ENCODE results near the gene UHRF2. TPM values are rescaled to one million over a fixed set of nuclear protein-coding genes. Genes with fewer than 3 reads are reported as not detected.

The UHRF2 gene
- total and polyA plus RNA-seq, 2 donors from 2014 or later, result 14.2 to 45.1 TPM

GRCh38 chr9:6408320-6408719 is 4.7 kb upstream of the UHRF2 start:
- DNase-seq, result no peak
- Histone ChIP-seq H3K4me3 (ENCODE audit: low read length in 3 of 3) (no peak overlapping the region), H3K4me1 (ENCODE audit: control insufficient read depth in 2 of 3, insufficient read depth in 2 of 3, low read depth in 1 of 3, low read length in 3 of 3) (no peaks in the 10 kb centered on the region), H3K9ac (ENCODE audit: low read length in 3 of 3) (no peak overlapping the region), H3K27ac (ENCODE audit: low read depth in 2 of 2, low read length in 2 of 2) (no peak overlapping the region), H3K9me3 (ENCODE audit: control insufficient read depth in 2 of 3, insufficient read depth in 1 of 3, low read length in 3 of 3) (no peaks in the 10 kb centered on the region), H3K27me3 (ENCODE audit: control insufficient read depth, insufficient read depth, low read length) (no peaks in the 10 kb centered on the region), H3K36me3 (ENCODE audit: control insufficient read depth in 2 of 3, insufficient read depth in 3 of 3, low read length in 3 of 3) (no peaks in the 10 kb centered on the region)
- TF ChIP-seq, protein P1, sequence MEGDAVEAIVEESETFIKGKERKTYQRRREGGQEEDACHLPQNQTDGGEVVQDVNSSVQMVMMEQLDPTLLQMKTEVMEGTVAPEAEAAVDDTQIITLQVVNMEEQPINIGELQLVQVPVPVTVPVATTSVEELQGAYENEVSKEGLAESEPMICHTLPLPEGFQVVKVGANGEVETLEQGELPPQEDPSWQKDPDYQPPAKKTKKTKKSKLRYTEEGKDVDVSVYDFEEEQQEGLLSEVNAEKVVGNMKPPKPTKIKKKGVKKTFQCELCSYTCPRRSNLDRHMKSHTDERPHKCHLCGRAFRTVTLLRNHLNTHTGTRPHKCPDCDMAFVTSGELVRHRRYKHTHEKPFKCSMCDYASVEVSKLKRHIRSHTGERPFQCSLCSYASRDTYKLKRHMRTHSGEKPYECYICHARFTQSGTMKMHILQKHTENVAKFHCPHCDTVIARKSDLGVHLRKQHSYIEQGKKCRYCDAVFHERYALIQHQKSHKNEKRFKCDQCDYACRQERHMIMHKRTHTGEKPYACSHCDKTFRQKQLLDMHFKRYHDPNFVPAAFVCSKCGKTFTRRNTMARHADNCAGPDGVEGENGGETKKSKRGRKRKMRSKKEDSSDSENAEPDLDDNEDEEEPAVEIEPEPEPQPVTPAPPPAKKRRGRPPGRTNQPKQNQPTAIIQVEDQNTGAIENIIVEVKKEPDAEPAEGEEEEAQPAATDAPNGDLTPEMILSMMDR (IDR thresholded peaks at IDR 0.05; ENCODE audit: borderline replicate concordance, extremely low read depth, insufficient read depth), result no peak
- no peak for FAIRE-seq
- intact Hi-C loops (cut with DNase I), result no loop called here

DNA sequence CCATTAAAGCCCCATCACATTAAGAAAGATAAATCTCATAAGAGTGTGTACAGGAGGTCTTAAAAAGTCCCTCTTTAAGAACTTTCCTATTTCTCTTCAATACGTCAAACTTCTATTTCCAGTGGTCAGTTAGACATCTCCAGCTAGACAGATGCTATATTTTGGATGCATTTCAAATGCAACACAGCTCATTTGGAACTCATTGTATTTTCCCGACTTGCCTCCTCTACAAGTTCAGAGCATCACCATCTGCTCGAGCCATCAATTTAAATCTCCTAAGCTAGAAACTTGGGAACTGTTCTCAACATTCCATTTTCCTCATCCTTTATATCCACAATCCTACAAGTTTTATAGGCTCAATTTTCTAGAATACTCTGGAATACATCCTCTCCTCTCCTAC is 3.2 kb upstream of the UHRF2 start:
- FAIRE-seq, result no peak
- Histone ChIP-seq H3K9ac (ENCODE audit: low read length in 3 of 3) (no peak overlapping the region), H3K36me3 (ENCODE audit: control insufficient read depth in 2 of 3, insufficient read depth in 3 of 3, low read length in 3 of 3) (no peaks in the 10 kb centered on the region), H3K4me1 (ENCODE audit: control insufficient read depth in 2 of 3, insufficient read depth in 2 of 3, low read depth in 1 of 3, low read length in 3 of 3) (no peaks in the 10 kb centered on the region), H3K9me3 (ENCODE audit: control insufficient read depth in 2 of 3, insufficient read depth in 1 of 3, low read length in 3 of 3) (no peaks in the 10 kb centered on the region), H3K27ac (ENCODE audit: low read depth in 2 of 2, low read length in 2 of 2) (no peak overlapping the region), H3K4me3 (ENCODE audit: low read length in 3 of 3) (no peak overlapping the region), H3K27me3 (ENCODE audit: control insufficient read depth, insufficient read depth, low read length) (no peaks in the 10 kb centered on the region)
- TF ChIP-seq, protein P1 (IDR thresholded peaks at IDR 0.05; ENCODE audit: borderline replicate concordance, extremely low read depth, insufficient read depth), result no peak
- intact Hi-C loops (cut with DNase I), result no loop called here
- peak in 1 of 5 donors; percentile 16 for DNase-seq

- Histone ChIP-seq H3K9me3 (ENCODE audit: control insufficient read depth in 2 of 3, insufficient read depth in 1 of 3, low read length in 3 of 3) (no peaks in the 10 kb centered on the region), H3K4me1 (ENCODE audit: control insufficient read depth in 2 of 3, insufficient read depth in 2 of 3, low read depth in 1 of 3, low read length in 3 of 3) (peaks cover 0 to 4% (median 0%) of the 10 kb centered on the region in 3 donors), H3K9ac (ENCODE audit: low read length in 3 of 3) (no peak overlapping the region), H3K27me3 (ENCODE audit: control insufficient read depth, insufficient read depth, low read length) (no peaks in the 10 kb centered on the region), H3K27ac (ENCODE audit: low read depth in 2 of 2, low read length in 2 of 2) (no peak overlapping the region), H3K4me3 (ENCODE audit: low read length in 3 of 3) (no peak overlapping the region), H3K36me3 (ENCODE audit: control insufficient read depth in 2 of 3, insufficient read depth in 3 of 3, low read length in 3 of 3) (no peaks in the 10 kb centered on the region)
- TF ChIP-seq, protein P1 (IDR thresholded peaks at IDR 0.05; ENCODE audit: borderline replicate concordance, extremely low read depth, insufficient read depth), result no peak
- no peak for DNase-seq
- FAIRE-seq, result no peak
- intact Hi-C loops (cut with DNase I), result no loop called here
Observed at GRCh38 chr9:6410633-6411032, 2.4 kb upstream of the UHRF2 start.

Data from kidney (tissue), 14 donors.